HG03354 (cell line): ENCODE results near the gene TECR.
"Not testable (repeated sequence)": the region's sequence is repeated elsewhere in the genome, so short reads cannot be mapped to it uniquely, and the experiment has no call there.

Source experiments
- ATAC-seq: cut with Tn5 transposase; IDR thresholded peaks from one replicate; pipeline ENCODE4 v1.9.1; 2021; ENCODE audit warnings: mild to moderate bottlenecking; ENCODE audit not compliant: unreplicated experiment, poor library complexity, severe bottlenecking

Gene TECR

GRCh38 chr19:14558370-14559066 lies 29.1 kb downstream of the TECR start:
- no peak for ATAC-seq

GRCh38 chr19:14559916-14560775 lies 30.8 kb downstream of the TECR start:
- ATAC-seq, result no peak

- ATAC-seq, result no peak
These were observed 31.3 kb downstream of the TECR start for GRCh38 chr19:14560776-14561108.

- no peak for ATAC-seq
These were observed 31.9 kb downstream of the TECR start for GRCh38 chr19:14561249-14561648.

- ATAC-seq, result no peak
These were observed 32.5 kb downstream of the TECR start for GRCh38 chr19:14561847-14562351.

- ATAC-seq, result no peak
These were observed 33.5 kb downstream of the TECR start for GRCh38 chr19:14562660-14563589.

- ATAC-seq, result no peak
These were observed 34.2 kb downstream of the TECR start for GRCh38 chr19:14563590-14563926.

GRCh38 chr19:14563989-14564651 lies 34.7 kb downstream of the TECR start:
- ATAC-seq, result no peak

GRCh38 chr19:14564652-14565297 lies 35.4 kb downstream of the TECR start:
- ATAC-seq, result not testable (repeated sequence)

GRCh38 chr19:14565298-14565679 lies 35.9 kb downstream of the TECR start:
- ATAC-seq, result no peak

- no peak for ATAC-seq
These were observed 36.6 kb downstream of the TECR start for GRCh38 chr19:14565765-14566711.

- no peak for ATAC-seq
These were observed 37.3 kb downstream of the TECR start for GRCh38 chr19:14566712-14567077.

- no peak for ATAC-seq
These were observed 37.7 kb downstream of the TECR start for GRCh38 chr19:14567079-14567478.

GRCh38 chr19:14570864-14571527 lies 41.6 kb downstream of the TECR start:
- no peak for ATAC-seq

GRCh38 chr19:14571695-14572490 lies 42.5 kb downstream of the TECR start, which contains the start of gene NDUFB7:
NDUFB7 (minus strand) TSS chr19:14572066; CDS start chr19:14572000, 66 bp downstream.
- ATAC-seq, result peak; percentile 85

GRCh38 chr19:14575428-14575980 lies 46.1 kb downstream of the TECR start:
- ATAC-seq, result no peak
